ENCODE data around the gene PRPS1L1.

Gene PRPS1L1

GRCh38 chr7:18004372-18004771 lies 23.3 kb downstream of the PRPS1L1 start:
- DNase-seq: no peak

GRCh38 chr7:18003286-18003994 lies 24.2 kb downstream of the PRPS1L1 start:
- DNase-seq: no peak

- no peak for DNase-seq
Measured at GRCh38 chr7:17998692-17999091, 29.0 kb downstream of the PRPS1L1 start.

GRCh38 chr7:17996442-17997223 lies 31.0 kb downstream of the PRPS1L1 start:
- DNase-seq: no peak

- DNase-seq: no peak
Measured at GRCh38 chr7:17996040-17996439, 31.6 kb downstream of the PRPS1L1 start.

- DNase-seq: no peak
Measured at GRCh38 chr7:17994079-17994850, 33.4 kb downstream of the PRPS1L1 start.

- DNase-seq: peak in 1 of 2 donors; percentile 14
Measured at GRCh38 chr7:17991866-17992648, 35.6 kb downstream of the PRPS1L1 start.

- no peak for DNase-seq
Measured at GRCh38 chr7:17990761-17991160, 36.9 kb downstream of the PRPS1L1 start.

GRCh38 chr7:17989546-17989945 lies 38.1 kb downstream of the PRPS1L1 start:
- no peak for DNase-seq

GRCh38 chr7:17988858-17989257 lies 38.8 kb downstream of the PRPS1L1 start:
- DNase-seq: no peak

- DNase-seq: no peak
Measured at GRCh38 chr7:17988141-17988540, 39.5 kb downstream of the PRPS1L1 start.

- DNase-seq: no peak
Measured at GRCh38 chr7:17986851-17987250, 40.8 kb downstream of the PRPS1L1 start.

- no peak for DNase-seq
Measured at GRCh38 chr7:17985473-17986239, 42.0 kb downstream of the PRPS1L1 start.

GRCh38 chr7:17984288-17984687 lies 43.4 kb downstream of the PRPS1L1 start:
- DNase-seq: no peak

GRCh38 chr7:17983221-17984062 lies 44.2 kb downstream of the PRPS1L1 start:
- no peak for DNase-seq

GRCh38 chr7:17976952-17977351 lies 50.7 kb downstream of the PRPS1L1 start:
- no peak for DNase-seq
